HT1080 (cell line): ENCODE data around the gene LAMA5. TPM values are rescaled to one million over a fixed set of nuclear protein-coding genes. Genes with fewer than 3 reads are reported as not detected.

Experiments
- DNase-seq: peaks from one replicate; pipeline ENCODE4 v3.0.0-alpha.2; 2015; ENCODE audit warnings: low read depth
- total RNA-seq: library from RNA; depleted of rRNA; stranded (reverse); fragments of >200 nt; shearing (Covaris generic); gene quantifications from 2 replicates; pipeline ENCODE4 v1.2.3, GENCODE V29; 2014

LAMA5 gene
- total RNA-seq, 1 experiment from 2014 or later, result 20.1 TPM

GRCh38 chr20:62318400-62319345 is 48.4 kb downstream of the LAMA5 start:
- no peak for DNase-seq

GRCh38 chr20:62317167-62317655 is 49.9 kb downstream of the LAMA5 start:
- DNase-seq, result no peak

GRCh38 chr20:62316331-62317166 is 50.6 kb downstream of the LAMA5 start:
- DNase-seq, result no peak

GRCh38 chr20:62315773-62316172 is 51.3 kb downstream of the LAMA5 start:
- no peak for DNase-seq

GRCh38 chr20:62314711-62315302 is 52.3 kb downstream of the LAMA5 start:
- DNase-seq, result no peak

- DNase-seq, result no peak
These were observed 52.8 kb downstream of the LAMA5 start for GRCh38 chr20:62314339-62314638.

- DNase-seq, result no peak
These were observed 53.4 kb downstream of the LAMA5 start for GRCh38 chr20:62313460-62314338.

GRCh38 chr20:62313021-62313420 is 54.1 kb downstream of the LAMA5 start:
- no peak for DNase-seq

- no peak for DNase-seq
These were observed 54.5 kb downstream of the LAMA5 start for GRCh38 chr20:62312662-62312977.

GRCh38 chr20:62311832-62312661 is 55.1 kb downstream of the LAMA5 start:
- no peak for DNase-seq

GRCh38 chr20:62311150-62311549 is 56.0 kb downstream of the LAMA5 start:
- DNase-seq, result no peak

- DNase-seq, result no peak
These were observed 56.4 kb downstream of the LAMA5 start for GRCh38 chr20:62310757-62311121.

GRCh38 chr20:62309947-62310756 is 57.0 kb downstream of the LAMA5 start:
- DNase-seq, result no peak

GRCh38 chr20:62309198-62309944 is 57.7 kb downstream of the LAMA5 start:
- no peak for DNase-seq

GRCh38 chr20:62308102-62308822 is 58.9 kb downstream of the LAMA5 start:
- DNase-seq, result no peak

- no peak for DNase-seq
These were observed 59.6 kb downstream of the LAMA5 start for GRCh38 chr20:62307226-62308101.
